ENCODE data around the gene TSPYL1. TPM values are rescaled to one million over a fixed set of nuclear protein-coding genes. Genes with fewer than 3 reads are reported as not detected.

TSPYL1 gene
- total RNA-seq, 2 donors from 2014 or later: 199 to 216 TPM

- ATAC-seq (no peak), DNase-seq (no peak)
- H3K27ac Mint-ChIP-seq: no peak overlapping the region
- no peaks in the 10 kb centered on the region for H3K27me3 Mint-ChIP-seq
- H3K36me3 Mint-ChIP-seq (ENCODE audit: low read depth): peaks cover 2% of the 10 kb centered on the region
- no peaks in the 10 kb centered on the region for H3K9me3 ChIP-seq (ENCODE audit: control insufficient read depth, low read length, poor library complexity, severe bottlenecking)
- H3K4me3 Mint-ChIP-seq: no peak overlapping the region
- no peaks in the 10 kb centered on the region for H3K4me1 Mint-ChIP-seq
Measured at GRCh38 chr6:116313101-116313776, 33.5 kb upstream of the TSPYL1 start.

GRCh38 chr6:116309657-116310056 lies 29.9 kb upstream of the TSPYL1 start:
- no peak overlapping the region for H3K27ac Mint-ChIP-seq
- no peak for DNase-seq
- H3K36me3 Mint-ChIP-seq (ENCODE audit: low read depth): peaks cover 2% of the 10 kb centered on the region
- H3K4me1 Mint-ChIP-seq: no peaks in the 10 kb centered on the region
- H3K27me3 Mint-ChIP-seq: no peaks in the 10 kb centered on the region
- no peaks in the 10 kb centered on the region for H3K9me3 ChIP-seq (ENCODE audit: control insufficient read depth, low read length, poor library complexity, severe bottlenecking)
- no peak for ATAC-seq
- H3K4me3 Mint-ChIP-seq: no peak overlapping the region

GRCh38 chr6:116309001-116309400 lies 29.3 kb upstream of the TSPYL1 start:
- H3K27me3 Mint-ChIP-seq: no peaks in the 10 kb centered on the region
- H3K4me1 Mint-ChIP-seq: no peaks in the 10 kb centered on the region
- H3K9me3 ChIP-seq (ENCODE audit: control insufficient read depth, low read length, poor library complexity, severe bottlenecking): no peaks in the 10 kb centered on the region
- H3K4me3 Mint-ChIP-seq: no peak overlapping the region
- H3K27ac Mint-ChIP-seq: no peak overlapping the region
- ATAC-seq: no peak
- DNase-seq: no peak
- H3K36me3 Mint-ChIP-seq (ENCODE audit: low read depth): peaks cover 2% of the 10 kb centered on the region

GRCh38 chr6:116307633-116308032 lies 27.9 kb upstream of the TSPYL1 start:
- ATAC-seq (no peak), DNase-seq (no peak)
- Mint-ChIP-seq H3K27ac (no peak overlapping the region), H3K4me3 (no peak overlapping the region), H3K36me3 (ENCODE audit: low read depth) (peaks cover 2% of the 10 kb centered on the region), H3K4me1 (peaks cover 7% of the 10 kb centered on the region), H3K27me3 (no peaks in the 10 kb centered on the region)
- no peaks in the 10 kb centered on the region for H3K9me3 ChIP-seq (ENCODE audit: control insufficient read depth, low read length, poor library complexity, severe bottlenecking)

GRCh38 chr6:116307001-116307400 lies 27.3 kb upstream of the TSPYL1 start:
- peaks cover 7% of the 10 kb centered on the region for H3K4me1 Mint-ChIP-seq
- DNase-seq (no peak), ATAC-seq (no peak)
- no peak overlapping the region for H3K4me3 Mint-ChIP-seq
- H3K27me3 Mint-ChIP-seq: no peaks in the 10 kb centered on the region
- no peak overlapping the region for H3K27ac Mint-ChIP-seq
- no peaks in the 10 kb centered on the region for H3K9me3 ChIP-seq (ENCODE audit: control insufficient read depth, low read length, poor library complexity, severe bottlenecking)
- peaks cover 2% of the 10 kb centered on the region for H3K36me3 Mint-ChIP-seq (ENCODE audit: low read depth)

GRCh38 chr6:116304538-116305097 lies 24.9 kb upstream of the TSPYL1 start:
- ATAC-seq (no peak), DNase-seq (no peak)
- no peak overlapping the region for H3K27ac Mint-ChIP-seq
- H3K27me3 Mint-ChIP-seq: no peaks in the 10 kb centered on the region
- peaks cover 7% of the 10 kb centered on the region for H3K4me1 Mint-ChIP-seq
- no peaks in the 10 kb centered on the region for H3K36me3 Mint-ChIP-seq (ENCODE audit: low read depth)
- no peaks in the 10 kb centered on the region for H3K9me3 ChIP-seq (ENCODE audit: control insufficient read depth, low read length, poor library complexity, severe bottlenecking)
- no peak overlapping the region for H3K4me3 Mint-ChIP-seq

- no peak overlapping the region for H3K27ac Mint-ChIP-seq
- ATAC-seq: no peak
- H3K4me3 Mint-ChIP-seq: no peak overlapping the region
- DNase-seq: no peak
- H3K27me3 Mint-ChIP-seq: no peaks in the 10 kb centered on the region
- no peaks in the 10 kb centered on the region for H3K9me3 ChIP-seq (ENCODE audit: control insufficient read depth, low read length, poor library complexity, severe bottlenecking)
- H3K4me1 Mint-ChIP-seq: peaks cover 7% of the 10 kb centered on the region
- H3K36me3 Mint-ChIP-seq (ENCODE audit: low read depth): no peaks in the 10 kb centered on the region
Measured at GRCh38 chr6:116301104-116301503, 21.4 kb upstream of the TSPYL1 start.

- Mint-ChIP-seq H3K27me3 (no peaks in the 10 kb centered on the region), H3K4me1 (peaks cover 7% of the 10 kb centered on the region), H3K36me3 (ENCODE audit: low read depth) (no peaks in the 10 kb centered on the region), H3K4me3 (no peak overlapping the region), H3K27ac (no peak overlapping the region)
- DNase-seq (no peak), ATAC-seq (no peak)
- H3K9me3 ChIP-seq (ENCODE audit: control insufficient read depth, low read length, poor library complexity, severe bottlenecking): no peaks in the 10 kb centered on the region
Measured at GRCh38 chr6:116300566-116300965, 20.8 kb upstream of the TSPYL1 start.

GRCh38 chr6:116298973-116299372 lies 19.2 kb upstream of the TSPYL1 start:
- no peaks in the 10 kb centered on the region for H3K27me3 Mint-ChIP-seq
- H3K36me3 Mint-ChIP-seq (ENCODE audit: low read depth): peaks cover 2% of the 10 kb centered on the region
- no peak for DNase-seq
- peaks cover 10% of the 10 kb centered on the region for H3K4me1 Mint-ChIP-seq
- H3K27ac Mint-ChIP-seq: no peak overlapping the region
- no peak overlapping the region for H3K4me3 Mint-ChIP-seq
- no peaks in the 10 kb centered on the region for H3K9me3 ChIP-seq (ENCODE audit: control insufficient read depth, low read length, poor library complexity, severe bottlenecking)
- ATAC-seq: no peak

- no peak for ATAC-seq
- Mint-ChIP-seq H3K27ac (no peak overlapping the region), H3K36me3 (ENCODE audit: low read depth) (peaks cover 2% of the 10 kb centered on the region), H3K4me3 (no peak overlapping the region), H3K27me3 (no peaks in the 10 kb centered on the region), H3K4me1 (peaks cover 8% of the 10 kb centered on the region)
- no peaks in the 10 kb centered on the region for H3K9me3 ChIP-seq (ENCODE audit: control insufficient read depth, low read length, poor library complexity, severe bottlenecking)
- DNase-seq: no peak
Measured at GRCh38 chr6:116298273-116298672, 18.5 kb upstream of the TSPYL1 start.

GRCh38 chr6:116292553-116292952 lies 12.8 kb upstream of the TSPYL1 start:
- DNase-seq: no peak
- ATAC-seq: no peak
- H3K4me1 Mint-ChIP-seq: peaks cover 3% of the 10 kb centered on the region
- no peak overlapping the region for H3K27ac Mint-ChIP-seq
- H3K36me3 Mint-ChIP-seq (ENCODE audit: low read depth): peaks cover 2% of the 10 kb centered on the region
- no peaks in the 10 kb centered on the region for H3K27me3 Mint-ChIP-seq
- H3K9me3 ChIP-seq (ENCODE audit: control insufficient read depth, low read length, poor library complexity, severe bottlenecking): no peaks in the 10 kb centered on the region
- H3K4me3 Mint-ChIP-seq: no peak overlapping the region

GRCh38 chr6:116291701-116292396 lies 12.1 kb upstream of the TSPYL1 start:
- no peaks in the 10 kb centered on the region for H3K9me3 ChIP-seq (ENCODE audit: control insufficient read depth, low read length, poor library complexity, severe bottlenecking)
- ATAC-seq (no peak), DNase-seq (no peak)
- Mint-ChIP-seq H3K4me3 (no peak overlapping the region), H3K27me3 (no peaks in the 10 kb centered on the region), H3K36me3 (ENCODE audit: low read depth) (peaks cover 2% of the 10 kb centered on the region), H3K27ac (no peak overlapping the region), H3K4me1 (peaks cover 3% of the 10 kb centered on the region)

- Mint-ChIP-seq H3K4me1 (peaks cover 3% of the 10 kb centered on the region), H3K27ac (no peak overlapping the region), H3K4me3 (no peak overlapping the region), H3K36me3 (ENCODE audit: low read depth) (peaks cover 2% of the 10 kb centered on the region), H3K27me3 (no peaks in the 10 kb centered on the region)
- H3K9me3 ChIP-seq (ENCODE audit: control insufficient read depth, low read length, poor library complexity, severe bottlenecking): no peaks in the 10 kb centered on the region
- ATAC-seq: no peak
- no peak for DNase-seq
Measured at GRCh38 chr6:116290799-116291198, 11.1 kb upstream of the TSPYL1 start.

GRCh38 chr6:116289876-116290275 lies 10.1 kb upstream of the TSPYL1 start:
- no peak for ATAC-seq
- no peaks in the 10 kb centered on the region for H3K9me3 ChIP-seq (ENCODE audit: control insufficient read depth, low read length, poor library complexity, severe bottlenecking)
- no peak for DNase-seq
- Mint-ChIP-seq H3K4me3 (no peak overlapping the region), H3K36me3 (ENCODE audit: low read depth) (peaks cover under 1% of the 10 kb centered on the region), H3K27me3 (no peaks in the 10 kb centered on the region), H3K4me1 (peaks cover 1% of the 10 kb centered on the region), H3K27ac (no peak overlapping the region)

Data from T-helper 17 cell (primary cell).